Ramos (cell line): ENCODE results near the gene KIF1B.
"Not testable (repeated sequence)": the region's sequence is repeated elsewhere in the genome, so short reads cannot be mapped to it uniquely, and the experiment has no call there.

Experiments
- in situ Hi-C: fragments of 300-500 bp; cut with MboI; formaldehyde crosslinking; loops from one replicate; pipeline ENCODE4 v1.14.3; 2022; ENCODE audit warnings: low sequenced_read_pairs; ENCODE audit not compliant: unreplicated experiment

Gene KIF1B

GRCh38 chr1:10225573-10225972, 15.2 kb downstream of the KIF1B start:
- in situ Hi-C loops: no loop called here

- in situ Hi-C loops: no loop called here
Measured at GRCh38 chr1:10228528-10228927, 18.2 kb downstream of the KIF1B start.

GRCh38 chr1:10229903-10230302, 19.5 kb downstream of the KIF1B start:
- in situ Hi-C loops: no loop called here

- in situ Hi-C loops: no loop called here
Measured at GRCh38 chr1:10232163-10232562, 21.8 kb downstream of the KIF1B start.

GRCh38 chr1:10236405-10237156, 26.2 kb downstream of the KIF1B start:
- in situ Hi-C loops: no loop called here

- in situ Hi-C loops: no loop called here
Measured at GRCh38 chr1:10237157-10237539, 26.8 kb downstream of the KIF1B start.

GRCh38 chr1:10242135-10242534, 31.8 kb downstream of the KIF1B start:
- in situ Hi-C loops: no loop called here

- in situ Hi-C loops: no loop called here
Measured at GRCh38 chr1:10242811-10243210, 32.4 kb downstream of the KIF1B start.

GRCh38 chr1:10245674-10246073, 35.3 kb downstream of the KIF1B start:
- in situ Hi-C loops: no loop called here

- in situ Hi-C loops: no loop called here
Measured at GRCh38 chr1:10249808-10250457, 39.6 kb downstream of the KIF1B start.

- in situ Hi-C loops: no loop called here
Measured at GRCh38 chr1:10250663-10251062, 40.3 kb downstream of the KIF1B start.

- in situ Hi-C loops: not testable (repeated sequence)
Measured at GRCh38 chr1:10251325-10252108, 41.1 kb downstream of the KIF1B start.

GRCh38 chr1:10252508-10252907, 42.1 kb downstream of the KIF1B start:
- in situ Hi-C loops: no loop called here

- in situ Hi-C loops: no loop called here
Measured at GRCh38 chr1:10253149-10253548, 42.8 kb downstream of the KIF1B start.

GRCh38 chr1:10253755-10254154, 43.4 kb downstream of the KIF1B start:
- in situ Hi-C loops: no loop called here

GRCh38 chr1:10257851-10258250, 47.5 kb downstream of the KIF1B start:
- in situ Hi-C loops: no loop called here

GRCh38 chr1:10259547-10259946, 49.2 kb downstream of the KIF1B start:
- in situ Hi-C loops: not testable (repeated sequence)

GRCh38 chr1:10263450-10264082, 53.2 kb downstream of the KIF1B start:
- in situ Hi-C loops: no loop called here

GRCh38 chr1:10265027-10265426, 54.7 kb downstream of the KIF1B start:
- in situ Hi-C loops: no loop called here

- in situ Hi-C loops: no loop called here
Measured at GRCh38 chr1:10265900-10266299, 55.5 kb downstream of the KIF1B start.

- in situ Hi-C loops: no loop called here
Measured at GRCh38 chr1:10267319-10267718, 56.9 kb downstream of the KIF1B start.
